Neural progenitor cell (in vitro differentiated cells): ENCODE data around the gene GNAI3. TPM values are rescaled to one million over a fixed set of nuclear protein-coding genes. Genes with fewer than 3 reads are reported as not detected.

Experiments
- DNase-seq: peaks from one replicate; pipeline ENCODE4 v3.0.0-alpha.2; 2016; ENCODE audit warnings: low spot score
- H2AFZ ChIP-seq: fragments of 200-600 bp; sonication (generic); replicated peaks from 2 replicates; pipeline ENCODE4 v1.6.1; 2016; ENCODE audit warnings: antibody characterized with exemption
- H3F3A ChIP-seq: fragments of 200-600 bp; sonication (generic); 2 replicates; pipeline ENCODE4 v1.6.1; 2016; ENCODE audit warnings: antibody characterized with exemption, low read depth
- H3K27ac ChIP-seq: fragments of 200-600 bp; sonication (generic); 2 replicates; pipeline ENCODE4 v1.5.1; 2016; ENCODE audit warnings: mild to moderate bottlenecking
- H3K27me3 ChIP-seq: fragments of 200-600 bp; sonication (generic); 2 replicates; pipeline ENCODE4 v1.6.1; 2016; ENCODE audit warnings: mild to moderate bottlenecking, moderate library complexity
- H3K36me3 ChIP-seq: fragments of 200-600 bp; sonication (generic); 2 replicates; pipeline ENCODE4 v1.5.1; 2016
- H3K4me1 ChIP-seq: fragments of 200-600 bp; sonication (generic); 2 replicates; pipeline ENCODE4 v1.6.1; 2016; ENCODE audit warnings: mixed run types
- H3K4me2 ChIP-seq: fragments of 200-600 bp; sonication (generic); 2 replicates; pipeline ENCODE4 v1.6.1; 2016
- H3K4me3 ChIP-seq: fragments of 200-600 bp; sonication (generic); 2 replicates; pipeline ENCODE4 v1.5.1; 2016
- H3K79me2 ChIP-seq: fragments of 200-600 bp; sonication (generic); 2 replicates; pipeline ENCODE4 v1.6.1; 2016; ENCODE audit warnings: low read depth
- H3K9ac ChIP-seq: fragments of 200-600 bp; sonication (generic); 2 replicates; pipeline ENCODE4 v1.6.1; 2016
- H3K9me3 ChIP-seq: fragments of 200-600 bp; sonication (generic); 2 replicates; pipeline ENCODE4 v1.5.1; 2016; ENCODE audit warnings: low read depth
- H4K20me1 ChIP-seq: fragments of 200-600 bp; sonication (generic); 2 replicates; pipeline ENCODE4 v1.6.1; 2016; ENCODE audit warnings: low read depth
- H3K27ac Mint-ChIP-seq: 3 replicates; pipeline ENCODE4 v1.8.0; 2021; ENCODE audit warnings: mixed read lengths
- H3K27me3 Mint-ChIP-seq: 2 replicates; pipeline ENCODE4 v1.8.0; 2022; ENCODE audit warnings: low read depth, mild to moderate bottlenecking, inconsistent platforms, moderate library complexity, mixed read lengths; ENCODE audit not compliant: insufficient read depth
- H3K36me3 Mint-ChIP-seq: 3 replicates; pipeline ENCODE4 v1.8.0; 2021; ENCODE audit warnings: mixed read lengths
- H3K4me1 Mint-ChIP-seq: 3 replicates; pipeline ENCODE4 v1.8.0; 2021; ENCODE audit warnings: mixed read lengths
- H3K4me3 Mint-ChIP-seq: 3 replicates; pipeline ENCODE4 v1.8.0; 2021; ENCODE audit warnings: mild to moderate bottlenecking, moderate library complexity, mixed read lengths
- H3K9me3 Mint-ChIP-seq: 3 replicates; pipeline ENCODE4 v1.8.0; 2020; ENCODE audit warnings: mixed read lengths
- EZH2 ChIP-seq: fragments of 200-600 bp; sonication (generic); IDR thresholded peaks from 2 replicates; pipeline ENCODE4 v1.6.1; 2017; ENCODE audit warnings: antibody characterized with exemption, mild to moderate bottlenecking, moderate library complexity
- EZH2phosphoT487 ChIP-seq: fragments of 200-600 bp; sonication (generic); IDR thresholded peaks from 2 replicates; pipeline ENCODE4 v1.6.1; 2017; ENCODE audit warnings: antibody characterized with exemption
- total RNA-seq: library from RNA; depleted of rRNA; stranded (reverse); fragments of >200 nt; gene quantifications from 2 replicates; pipeline ENCODE4 v1.2.3, GENCODE V29; 2015; ENCODE audit warnings: low replicate concordance
- TF ChIP-seq, protein P1 (sequence below): fragments of 200-600 bp; sonication (generic); IDR thresholded peaks from 2 replicates; pipeline ENCODE4 v1.5.1; 2017; ENCODE audit warnings: antibody characterized with exemption, mild to moderate bottlenecking

The GNAI3 gene
- total RNA-seq, 1 donor from 2014 or later, result 15.4 TPM

DNA sequence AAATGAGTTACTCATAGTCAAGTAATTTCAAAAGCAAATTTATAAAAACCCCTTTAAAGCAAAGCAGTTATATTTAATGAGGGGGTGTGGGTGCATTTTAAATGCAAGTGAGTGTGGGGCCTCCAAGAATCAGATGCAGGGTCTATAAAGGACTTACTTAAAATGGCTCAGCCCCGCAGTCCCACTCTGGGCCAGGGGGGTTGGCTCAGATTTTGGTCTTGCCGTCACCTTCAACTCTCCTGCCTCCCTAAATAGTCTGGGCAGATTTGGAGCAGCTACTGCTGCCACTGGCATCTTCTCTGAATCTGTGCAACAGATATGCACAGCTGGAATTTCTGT lies 87.4 kb downstream of the GNAI3 start:
- TF ChIP-seq EZH2phosphoT487 (no peak), EZH2 (no peak)
- TF ChIP-seq, protein P1, sequence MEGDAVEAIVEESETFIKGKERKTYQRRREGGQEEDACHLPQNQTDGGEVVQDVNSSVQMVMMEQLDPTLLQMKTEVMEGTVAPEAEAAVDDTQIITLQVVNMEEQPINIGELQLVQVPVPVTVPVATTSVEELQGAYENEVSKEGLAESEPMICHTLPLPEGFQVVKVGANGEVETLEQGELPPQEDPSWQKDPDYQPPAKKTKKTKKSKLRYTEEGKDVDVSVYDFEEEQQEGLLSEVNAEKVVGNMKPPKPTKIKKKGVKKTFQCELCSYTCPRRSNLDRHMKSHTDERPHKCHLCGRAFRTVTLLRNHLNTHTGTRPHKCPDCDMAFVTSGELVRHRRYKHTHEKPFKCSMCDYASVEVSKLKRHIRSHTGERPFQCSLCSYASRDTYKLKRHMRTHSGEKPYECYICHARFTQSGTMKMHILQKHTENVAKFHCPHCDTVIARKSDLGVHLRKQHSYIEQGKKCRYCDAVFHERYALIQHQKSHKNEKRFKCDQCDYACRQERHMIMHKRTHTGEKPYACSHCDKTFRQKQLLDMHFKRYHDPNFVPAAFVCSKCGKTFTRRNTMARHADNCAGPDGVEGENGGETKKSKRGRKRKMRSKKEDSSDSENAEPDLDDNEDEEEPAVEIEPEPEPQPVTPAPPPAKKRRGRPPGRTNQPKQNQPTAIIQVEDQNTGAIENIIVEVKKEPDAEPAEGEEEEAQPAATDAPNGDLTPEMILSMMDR, result no peak
- H3K79me2 ChIP-seq, result no peaks in the 10 kb centered on the region
- Mint-ChIP-seq H3K27ac (no peak overlapping the region), H3K36me3 (peaks cover 4% of the 10 kb centered on the region), H3K4me3 (no peak overlapping the region), H3K27me3 (peaks cover 2% of the 10 kb centered on the region), H3K4me1 (peaks cover 34% of the 10 kb centered on the region), H3K9me3 (no peaks in the 10 kb centered on the region)
- no peak overlapping the region for H2AFZ ChIP-seq
- H3K9me3 ChIP-seq, result no peaks in the 10 kb centered on the region
- no peak overlapping the region for H3K4me3 ChIP-seq
- H3K27me3 ChIP-seq, result no peaks in the 10 kb centered on the region
- peaks cover 9% of the 10 kb centered on the region for H3F3A ChIP-seq
- no peak overlapping the region for H3K9ac ChIP-seq
- H4K20me1 ChIP-seq, result no peaks in the 10 kb centered on the region
- H3K4me1 ChIP-seq, result peaks cover 30% of the 10 kb centered on the region
- peak overlapping the region; percentile 13 for H3K4me2 ChIP-seq
- H3K36me3 ChIP-seq, result no peaks in the 10 kb centered on the region
- DNase-seq, result no peak
- H3K27ac ChIP-seq, result no peak overlapping the region

DNA sequence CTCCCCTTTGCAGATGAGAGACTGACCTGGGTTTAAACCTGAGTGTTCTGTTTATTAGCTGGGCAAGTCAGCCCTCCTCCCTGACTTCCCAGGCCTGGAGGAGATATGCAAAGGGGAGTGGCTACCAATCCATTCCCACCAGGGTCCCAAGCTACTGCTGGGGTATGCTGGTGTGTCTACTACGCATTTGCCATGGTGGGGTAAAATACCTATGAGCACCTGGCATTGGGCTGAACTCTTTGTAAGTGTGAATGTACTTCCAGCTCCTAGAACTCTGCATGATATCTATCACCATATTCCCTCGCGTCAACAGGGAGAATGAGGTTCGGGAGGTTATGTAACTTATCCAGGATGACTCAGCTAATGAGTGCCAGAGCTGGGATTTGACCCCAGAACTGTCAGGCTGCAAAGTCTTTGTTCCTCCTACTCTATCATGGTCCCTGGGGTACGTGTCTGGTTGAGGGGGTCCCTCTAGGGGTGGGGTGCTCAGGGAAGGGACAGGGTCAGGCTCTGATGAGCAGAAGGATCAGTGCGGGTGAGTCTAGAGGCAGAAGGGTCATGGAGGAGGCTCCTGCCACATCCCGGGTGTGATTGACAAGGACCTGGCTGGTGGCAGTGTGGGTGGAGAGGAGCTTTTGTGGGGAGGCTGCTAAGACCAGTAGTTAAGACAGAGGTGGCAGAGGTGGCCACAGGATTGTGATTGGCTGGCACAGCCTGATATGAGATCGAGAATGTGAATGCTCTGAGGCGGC lies 88.0 kb downstream of the GNAI3 start:
- peaks cover 2% of the 10 kb centered on the region for H3K27me3 Mint-ChIP-seq
- Histone ChIP-seq H3K9ac (no peak overlapping the region), H4K20me1 (no peaks in the 10 kb centered on the region), H3K27ac (no peak overlapping the region), H3K4me1 (peaks cover 30% of the 10 kb centered on the region), H3F3A (peaks cover 9% of the 10 kb centered on the region), H3K36me3 (no peaks in the 10 kb centered on the region), H3K4me3 (no peak overlapping the region), H3K4me2 (peak overlapping the region; percentile 13), H3K27me3 (no peaks in the 10 kb centered on the region), H2AFZ (no peak overlapping the region), H3K79me2 (no peaks in the 10 kb centered on the region), H3K9me3 (no peaks in the 10 kb centered on the region)
- peaks cover 34% of the 10 kb centered on the region for H3K4me1 Mint-ChIP-seq
- peak overlapping the region; percentile 67 for H3K27ac Mint-ChIP-seq
- H3K9me3 Mint-ChIP-seq, result no peaks in the 10 kb centered on the region
- no peak for DNase-seq
- peaks cover 2% of the 10 kb centered on the region for H3K36me3 Mint-ChIP-seq
- no peak overlapping the region for H3K4me3 Mint-ChIP-seq
- no peak for TF ChIP-seq EZH2
- no peak for TF ChIP-seq EZH2phosphoT487
- TF ChIP-seq, protein P1, result no peak

DNA sequence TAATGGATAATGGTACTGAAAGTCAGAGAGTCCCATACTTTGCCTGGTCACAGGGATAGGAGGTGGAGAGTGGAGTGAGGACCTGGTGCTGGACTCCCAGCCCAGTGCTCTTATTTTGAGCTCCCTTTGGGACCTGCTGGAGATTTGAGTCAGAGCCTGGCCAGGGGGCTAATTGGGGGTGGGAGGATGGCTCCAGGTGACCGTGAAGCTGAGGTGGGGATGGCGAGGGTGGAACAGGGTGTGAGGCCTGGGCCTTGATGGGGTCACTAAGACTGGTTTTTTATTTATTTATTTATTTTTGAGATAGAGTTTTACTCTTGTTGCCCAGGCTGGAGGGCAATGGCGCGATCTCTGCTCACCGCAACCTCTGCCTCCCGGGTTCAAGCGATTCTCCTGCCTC lies 89.0 kb downstream of the GNAI3 start:
- TF ChIP-seq EZH2, result no peak
- TF ChIP-seq, protein P1, result no peak
- TF ChIP-seq EZH2phosphoT487, result no peak
- no peaks in the 10 kb centered on the region for H4K20me1 ChIP-seq
- H3F3A ChIP-seq, result peaks cover 8% of the 10 kb centered on the region
- H3K9me3 ChIP-seq, result no peaks in the 10 kb centered on the region
- H3K9ac ChIP-seq, result no peak overlapping the region
- no peak overlapping the region for H3K27ac ChIP-seq
- Mint-ChIP-seq H3K27ac (no peak overlapping the region), H3K27me3 (peaks cover 2% of the 10 kb centered on the region), H3K4me3 (no peak overlapping the region), H3K9me3 (no peaks in the 10 kb centered on the region), H3K4me1 (peaks cover 31% of the 10 kb centered on the region), H3K36me3 (no peaks in the 10 kb centered on the region)
- H3K27me3 ChIP-seq, result no peaks in the 10 kb centered on the region
- no peak for DNase-seq
- no peak overlapping the region for H2AFZ ChIP-seq
- H3K4me1 ChIP-seq, result peaks cover 25% of the 10 kb centered on the region
- no peak overlapping the region for H3K4me2 ChIP-seq
- H3K79me2 ChIP-seq, result no peaks in the 10 kb centered on the region
- no peaks in the 10 kb centered on the region for H3K36me3 ChIP-seq
- no peak overlapping the region for H3K4me3 ChIP-seq
